ENCODE data around the gene NPSR1.

- no peak for TF ChIP-seq CTCF (IDR thresholded peaks at IDR 0.05)
- TF ChIP-seq POLR2A (IDR thresholded peaks at IDR 0.05) = no peak
Observed at GRCh38 chr7:34835901-34836600, 178.0 kb downstream of the NPSR1 start.

Measured in uterus (tissue), 2 donors.